H1 (cell line): ENCODE measurements around the gene CDRT15. TPM values are rescaled to one million over a fixed set of nuclear protein-coding genes. Genes with fewer than 3 reads are reported as not detected.

Experiments
- ASH2L ChIP-seq: fragments of 200-600, 300-600 bp; sonication (generic); IDR thresholded peaks from one replicate; pipeline ENCODE4 v1.7.1; 2017; ENCODE audit warnings: low read length
- CBX8 ChIP-seq: fragments of 300-800, 300-1000 bp; sonication (generic); IDR thresholded peaks from 2 replicates; pipeline ENCODE4 v1.7.1; 2016; ENCODE audit warnings: low read depth, low read length, borderline replicate concordance
- CEBPB ChIP-seq: IDR thresholded peaks from 2 replicates; pipeline ENCODE4 v1.6.1; 2012; ENCODE audit warnings: low read depth, low read length
- EP300 ChIP-seq, 2 experiments: IDR thresholded peaks; 1 replicate in 1 of 2; 2 replicates in 1 of 2; pipeline ENCODE4 v1.6.1; 2011 to 2012; ENCODE audit warnings: low read depth in 2 of 2, low read length in 2 of 2, mild to moderate bottlenecking in 2 of 2, borderline replicate concordance in 1 of 2, inconsistent platforms in 1 of 2, moderate library complexity in 1 of 2
- HDAC6 ChIP-seq: IDR thresholded peaks from one replicate; pipeline ENCODE4 v1.7.1; 2012; ENCODE audit warnings: low read depth, mild to moderate bottlenecking, inconsistent platforms, low read length, moderate library complexity
- polyA plus RNA-seq, 7 experiments: library from polyadenylated mRNA; depleted of rRNA in 3 of 7; stranded (reverse) in 5 of 7; unstranded in 2 of 7; fragments of >200 nt in 5 of 7; fragments of 200-250 nt in 2 of 7; gene quantifications; 1 replicate in 5 of 7; 2 replicates in 1 of 7; 4 replicates in 1 of 7; pipeline versions ENCODE4 v1.2.1 to v1.2.3, GENCODE V29; 2011 to 2013; ENCODE audit warnings: missing spikeins in 2 of 7, mixed read lengths in 2 of 7
- total RNA-seq: library from RNA; stranded (reverse); fragmentation: NEBNext Ultra II Directional; extraction: Animal tissue kit (Norgen Biotek cat#: 25700); gene quantifications from 2 replicates; pipeline ENCODE4 v1.2.1, GENCODE V29; 2021
- TF ChIP-seq, protein P1 (sequence below), 3 experiments: IDR thresholded peaks; 1 replicate in 2 of 3; 2 replicates in 1 of 3; pipeline versions ENCODE4 v1.5.1 to v1.6.1; 2011; ENCODE audit warnings: low read length in 3 of 3, mild to moderate bottlenecking in 3 of 3, inconsistent platforms in 2 of 3, low read depth in 1 of 3, moderate library complexity in 1 of 3; ENCODE audit not compliant: insufficient read depth in 1 of 3; ENCODE audit errors: control extremely low read depth in 1 of 3
- TF ChIP-seq, protein P2 (sequence below): IDR thresholded peaks from 2 replicates; pipeline ENCODE4 v1.6.1; 2011; ENCODE audit warnings: low read length, improper control_type of control experiment

CDRT15 gene
- total and polyA plus RNA-seq, 2 of the 8 experiments (the other 6 are each of a cell fraction or from before 2014, with no cell fraction given), result not detected

DNA sequence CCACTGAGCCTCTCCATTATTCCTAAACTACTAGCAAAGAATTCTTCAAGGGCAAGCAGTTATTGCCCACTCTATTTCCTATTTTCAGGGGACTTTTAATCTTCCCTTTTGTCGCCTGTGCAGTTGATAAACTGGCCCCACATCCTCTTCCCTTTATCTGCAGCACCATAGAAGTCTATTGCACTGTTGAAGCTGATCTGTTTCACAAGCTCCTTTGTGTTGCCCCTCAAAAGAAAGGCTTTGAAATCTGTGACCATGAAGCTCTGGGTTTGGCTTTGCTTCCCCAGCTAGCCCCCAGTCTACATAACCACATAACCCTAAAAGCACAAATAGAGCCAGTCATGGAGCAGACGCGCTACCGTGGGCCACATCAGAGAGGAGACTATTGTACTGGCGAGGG, 37.1 kb downstream of the CDRT15 start (continued):
- TF ChIP-seq, protein P1, sequence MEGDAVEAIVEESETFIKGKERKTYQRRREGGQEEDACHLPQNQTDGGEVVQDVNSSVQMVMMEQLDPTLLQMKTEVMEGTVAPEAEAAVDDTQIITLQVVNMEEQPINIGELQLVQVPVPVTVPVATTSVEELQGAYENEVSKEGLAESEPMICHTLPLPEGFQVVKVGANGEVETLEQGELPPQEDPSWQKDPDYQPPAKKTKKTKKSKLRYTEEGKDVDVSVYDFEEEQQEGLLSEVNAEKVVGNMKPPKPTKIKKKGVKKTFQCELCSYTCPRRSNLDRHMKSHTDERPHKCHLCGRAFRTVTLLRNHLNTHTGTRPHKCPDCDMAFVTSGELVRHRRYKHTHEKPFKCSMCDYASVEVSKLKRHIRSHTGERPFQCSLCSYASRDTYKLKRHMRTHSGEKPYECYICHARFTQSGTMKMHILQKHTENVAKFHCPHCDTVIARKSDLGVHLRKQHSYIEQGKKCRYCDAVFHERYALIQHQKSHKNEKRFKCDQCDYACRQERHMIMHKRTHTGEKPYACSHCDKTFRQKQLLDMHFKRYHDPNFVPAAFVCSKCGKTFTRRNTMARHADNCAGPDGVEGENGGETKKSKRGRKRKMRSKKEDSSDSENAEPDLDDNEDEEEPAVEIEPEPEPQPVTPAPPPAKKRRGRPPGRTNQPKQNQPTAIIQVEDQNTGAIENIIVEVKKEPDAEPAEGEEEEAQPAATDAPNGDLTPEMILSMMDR (IDR thresholded peaks at IDR 0.05; ENCODE audit: control extremely low read depth in 1 of 3, insufficient read depth in 1 of 3, low read depth in 1 of 3, low read length in 3 of 3), result no peak
- TF ChIP-seq, protein P2, sequence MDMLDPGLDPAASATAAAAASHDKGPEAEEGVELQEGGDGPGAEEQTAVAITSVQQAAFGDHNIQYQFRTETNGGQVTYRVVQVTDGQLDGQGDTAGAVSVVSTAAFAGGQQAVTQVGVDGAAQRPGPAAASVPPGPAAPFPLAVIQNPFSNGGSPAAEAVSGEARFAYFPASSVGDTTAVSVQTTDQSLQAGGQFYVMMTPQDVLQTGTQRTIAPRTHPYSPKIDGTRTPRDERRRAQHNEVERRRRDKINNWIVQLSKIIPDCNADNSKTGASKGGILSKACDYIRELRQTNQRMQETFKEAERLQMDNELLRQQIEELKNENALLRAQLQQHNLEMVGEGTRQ, result no peak
- TF ChIP-seq CBX8, result no peak
- TF ChIP-seq ASH2L, result no peak
- TF ChIP-seq EP300 (IDR thresholded peaks at IDR 0.05; ENCODE audit: borderline replicate concordance in 1 of 2, low read depth in 2 of 2, low read length in 2 of 2), result no peak
- TF ChIP-seq HDAC6, result no peak
- no peak for TF ChIP-seq CEBPB
